Measurements from ENCODE around the gene RPL22. TPM values are rescaled to one million over a fixed set of nuclear protein-coding genes. Genes with fewer than 3 reads are reported as not detected.

The RPL22 gene
- polyA plus RNA-seq, 1 experiment: 76.9 TPM

- POLR2A ChIA-PET: no interaction called here
- DNase-seq (ENCODE audit: low read depth): no peak
- CTCF ChIA-PET: interaction anchor here (0.6 to 0.9 kb wide), 3 partner anchors 8 to 133 kb away, joined by 3 read pairs; no protein-coding TSS in a partner anchor
- H3K27me3 ChIP-seq (ENCODE audit: control insufficient read depth, insufficient read depth, low read length): peaks cover 8% of the 10 kb centered on the region
- H3K4me3 ChIP-seq (ENCODE audit: low read depth, low read length): no peak overlapping the region
- no peaks in the 10 kb centered on the region for H3K36me3 ChIP-seq (ENCODE audit: control insufficient read depth, insufficient read depth, low read length)
- TF ChIP-seq CTCF (IDR thresholded peaks at IDR 0.05; ENCODE audit: insufficient read depth, low read depth, low read length): no peak
These were observed 31.7 kb downstream of the RPL22 start for GRCh38 chr1:6167391-6168303.

- Histone ChIP-seq H3K36me3 (ENCODE audit: control insufficient read depth, insufficient read depth, low read length) (no peaks in the 10 kb centered on the region), H3K27me3 (ENCODE audit: control insufficient read depth, insufficient read depth, low read length) (peaks cover 8% of the 10 kb centered on the region), H3K4me3 (ENCODE audit: low read depth, low read length) (no peak overlapping the region)
- CTCF ChIA-PET: no interaction called here
- no peak for DNase-seq (ENCODE audit: low read depth)
- POLR2A ChIA-PET: no interaction called here
- no peak for TF ChIP-seq CTCF (IDR thresholded peaks at IDR 0.05; ENCODE audit: insufficient read depth, low read depth, low read length)
These were observed 32.6 kb downstream of the RPL22 start for GRCh38 chr1:6166655-6167390.

GRCh38 chr1:6166221-6166620 lies 33.2 kb downstream of the RPL22 start:
- no peaks in the 10 kb centered on the region for H3K36me3 ChIP-seq (ENCODE audit: control insufficient read depth, insufficient read depth, low read length)
- H3K4me3 ChIP-seq (ENCODE audit: low read depth, low read length): no peak overlapping the region
- ChIA-PET CTCF (no interaction called here), POLR2A (no interaction called here)
- DNase-seq (ENCODE audit: low read depth): no peak
- no peak for TF ChIP-seq CTCF (IDR thresholded peaks at IDR 0.05; ENCODE audit: insufficient read depth, low read depth, low read length)
- peaks cover 8% of the 10 kb centered on the region for H3K27me3 ChIP-seq (ENCODE audit: control insufficient read depth, insufficient read depth, low read length)

DNA sequence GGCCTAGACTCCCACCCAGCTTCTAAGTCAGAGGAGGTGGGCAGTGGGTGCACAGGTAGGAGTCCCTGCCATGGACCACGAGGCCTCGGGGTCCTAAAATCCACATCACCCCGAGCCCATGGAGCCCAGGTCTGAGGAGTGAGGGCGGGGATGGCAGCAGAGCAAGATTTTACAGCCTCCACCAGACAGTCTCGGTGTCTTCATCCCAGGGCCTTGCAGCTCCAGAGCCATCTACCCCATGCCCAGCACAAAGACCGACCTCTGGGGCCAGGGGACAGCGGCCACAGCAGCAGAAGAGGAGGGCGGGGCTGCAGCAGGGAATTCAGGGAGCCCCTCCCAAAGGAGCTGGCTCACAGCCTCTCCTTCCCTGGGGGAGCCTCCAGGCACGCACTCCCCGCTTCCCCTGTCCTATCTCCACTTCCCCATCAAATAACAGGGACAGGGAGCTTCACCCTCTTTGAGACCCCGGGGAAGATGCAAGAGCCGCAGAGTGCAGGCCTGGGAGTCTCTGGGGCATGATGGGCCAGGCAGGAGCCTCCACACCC lies 33.9 kb downstream of the RPL22 start:
- no peak for DNase-seq (ENCODE audit: low read depth)
- CTCF ChIA-PET: interaction anchor here (1.3 kb wide), 1 partner anchor 20 kb away, joined by 4 read pairs; no protein-coding TSS in a partner anchor
- H3K4me3 ChIP-seq (ENCODE audit: low read depth, low read length): no peak overlapping the region
- H3K36me3 ChIP-seq (ENCODE audit: control insufficient read depth, insufficient read depth, low read length): no peaks in the 10 kb centered on the region
- POLR2A ChIA-PET: no interaction called here
- TF ChIP-seq CTCF (IDR thresholded peaks at IDR 0.05; ENCODE audit: insufficient read depth, low read depth, low read length): no peak
- peaks cover 8% of the 10 kb centered on the region for H3K27me3 ChIP-seq (ENCODE audit: control insufficient read depth, insufficient read depth, low read length)

DNA sequence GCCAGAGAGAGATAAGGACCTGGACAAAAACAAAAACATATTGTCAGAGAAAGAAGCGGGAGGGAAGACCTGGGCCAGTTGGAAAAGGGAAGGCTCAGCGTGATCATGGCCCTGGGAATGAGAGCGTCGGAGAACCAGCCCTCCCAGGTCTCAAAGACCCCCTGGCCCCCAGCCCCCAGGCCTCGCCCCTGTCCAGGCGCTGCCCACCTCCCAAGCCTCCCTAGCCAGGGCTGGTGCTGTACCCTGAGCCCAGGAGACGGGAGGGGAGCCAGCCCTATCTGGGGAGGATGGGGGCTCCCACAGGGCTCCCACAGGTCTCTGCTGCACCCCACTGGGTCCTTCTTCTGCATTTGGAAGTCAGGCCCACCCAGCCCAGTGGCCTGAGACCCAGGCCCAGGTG lies 34.4 kb downstream of the RPL22 start:
- ChIA-PET CTCF (interaction anchor here (1.3 kb wide), 1 partner anchor 21 kb away, joined by 4 read pairs; no protein-coding TSS in a partner anchor), POLR2A (no interaction called here)
- TF ChIP-seq CTCF (IDR thresholded peaks at IDR 0.05; ENCODE audit: insufficient read depth, low read depth, low read length): no peak
- no peak for DNase-seq (ENCODE audit: low read depth)
- Histone ChIP-seq H3K27me3 (ENCODE audit: control insufficient read depth, insufficient read depth, low read length) (peaks cover 8% of the 10 kb centered on the region), H3K4me3 (ENCODE audit: low read depth, low read length) (no peak overlapping the region), H3K36me3 (ENCODE audit: control insufficient read depth, insufficient read depth, low read length) (no peaks in the 10 kb centered on the region)

Data from BJ (cell line).